ENCODE results near the gene SHISAL1.
"Not testable (repeated sequence)": the region's sequence is repeated elsewhere in the genome, so short reads cannot be mapped to it uniquely, and the experiment has no call there.

SHISAL1 gene

GRCh38 chr22:44260216-44261035, 52.3 kb downstream of the SHISAL1 start:
- no peak for DNase-seq (ENCODE audit: low spot score)

- DNase-seq (ENCODE audit: low spot score), result no peak
Observed at GRCh38 chr22:44259366-44260215, 53.2 kb downstream of the SHISAL1 start.

GRCh38 chr22:44256556-44257485, 55.9 kb downstream of the SHISAL1 start:
- no peak for DNase-seq (ENCODE audit: low spot score)

GRCh38 chr22:44256085-44256484, 56.7 kb downstream of the SHISAL1 start:
- no peak for DNase-seq (ENCODE audit: low spot score)

GRCh38 chr22:44254811-44255210, 57.9 kb downstream of the SHISAL1 start:
- no peak for DNase-seq (ENCODE audit: low spot score)

- DNase-seq (ENCODE audit: low spot score), result no peak
Observed at GRCh38 chr22:44249376-44250147, 63.2 kb downstream of the SHISAL1 start.

GRCh38 chr22:44248926-44249325, 63.8 kb downstream of the SHISAL1 start:
- no peak for DNase-seq (ENCODE audit: low spot score)

- DNase-seq (ENCODE audit: low spot score), result no peak
Observed at GRCh38 chr22:44247923-44248892, 64.5 kb downstream of the SHISAL1 start.

GRCh38 chr22:44247346-44247745, 65.4 kb downstream of the SHISAL1 start:
- no peak for DNase-seq (ENCODE audit: low spot score)

- DNase-seq (ENCODE audit: low spot score), result no peak
Observed at GRCh38 chr22:44246615-44247326, 66.0 kb downstream of the SHISAL1 start.

GRCh38 chr22:44245867-44246266, 66.9 kb downstream of the SHISAL1 start:
- no peak for DNase-seq (ENCODE audit: low spot score)

- DNase-seq (ENCODE audit: low spot score), result no peak
Observed at GRCh38 chr22:44245438-44245837, 67.3 kb downstream of the SHISAL1 start.

GRCh38 chr22:44244265-44244822, 68.4 kb downstream of the SHISAL1 start:
- DNase-seq (ENCODE audit: low spot score), result no peak

GRCh38 chr22:44243761-44244160, 69.0 kb downstream of the SHISAL1 start:
- no peak for DNase-seq (ENCODE audit: low spot score)

GRCh38 chr22:44242946-44243724, 69.6 kb downstream of the SHISAL1 start:
- no peak for DNase-seq (ENCODE audit: low spot score)

GRCh38 chr22:44241121-44241520, 71.6 kb downstream of the SHISAL1 start:
- DNase-seq (ENCODE audit: low spot score), result not testable (repeated sequence)

GRCh38 chr22:44237290-44237689, 75.5 kb downstream of the SHISAL1 start:
- no peak for DNase-seq (ENCODE audit: low spot score)

- not testable (repeated sequence) for DNase-seq (ENCODE audit: low spot score)
Observed at GRCh38 chr22:44234372-44234771, 78.4 kb downstream of the SHISAL1 start.
